Mesenteric fat pad (tissue), 1 donor: Measurements from ENCODE around the gene SLC35B2. TPM values are rescaled to one million over a fixed set of nuclear protein-coding genes. Genes with fewer than 3 reads are reported as not detected.

Experiments
- DNase-seq: peaks from one replicate; pipeline ENCODE4 v3.0.0-alpha.2; 2020; ENCODE audit warnings: low spot score
- long read RNA-seq: library from polyadenylated mRNA; unstranded; transcript quantifications from one replicate; pipeline ENCODE4 v2.0.0, GENCODE V29; 2020
- total RNA-seq: library from RNA; stranded (reverse); fragmentation: NEBNext Ultra II Directional; extraction: Animal tissue kit (Norgen Biotek cat#: 25700); gene quantifications from one replicate; pipeline ENCODE4 v1.2.1, GENCODE V29; 2021
- donor health status: DM: yes; HTN: yes; CAD: no.

SLC35B2 gene
- total RNA-seq, result 27.4 TPM
- long read RNA-seq, transcript SLC35B2-202 (4 exons, 2,043 nt), result major isoform, 182 of 196 reads
- long read RNA-seq, partial matches to known transcripts, result 0 of 196 reads
- long read RNA-seq, other reads (novel, unspliced or antisense), result 7 of 196 reads

- DNase-seq, result no peak
Measured at GRCh38 chr6:44257025-44257752, at the start of gene SLC35B2. SLC35B2 (minus strand) TSS chr6:44257528; CDS start chr6:44257410, 118 bp downstream.

- peak; percentile 57 for DNase-seq
Measured at GRCh38 chr6:44306710-44307109, 49.4 kb upstream of the SLC35B2 start.

GRCh38 chr6:44305200-44305725 is 47.9 kb upstream of the SLC35B2 start:
- peak; percentile 47 for DNase-seq

- DNase-seq, result no peak
Measured at GRCh38 chr6:44304282-44305199, 47.2 kb upstream of the SLC35B2 start.

GRCh38 chr6:44303842-44304241 is 46.5 kb upstream of the SLC35B2 start:
- no peak for DNase-seq

GRCh38 chr6:44302856-44303255 is 45.5 kb upstream of the SLC35B2 start:
- no peak for DNase-seq

GRCh38 chr6:44301782-44302564 is 44.6 kb upstream of the SLC35B2 start:
- no peak for DNase-seq

- DNase-seq, result no peak
Measured at GRCh38 chr6:44301106-44301505, 43.8 kb upstream of the SLC35B2 start.

GRCh38 chr6:44300292-44300823 is 43.0 kb upstream of the SLC35B2 start:
- DNase-seq, result no peak

GRCh38 chr6:44298864-44299263 is 41.5 kb upstream of the SLC35B2 start:
- no peak for DNase-seq

GRCh38 chr6:44298055-44298803 is 40.9 kb upstream of the SLC35B2 start:
- DNase-seq, result no peak

- DNase-seq, result no peak
Measured at GRCh38 chr6:44297063-44298038, 40.0 kb upstream of the SLC35B2 start.

- no peak for DNase-seq
Measured at GRCh38 chr6:44294832-44295791, 37.8 kb upstream of the SLC35B2 start.

GRCh38 chr6:44292661-44293365 is 35.5 kb upstream of the SLC35B2 start:
- no peak for DNase-seq

- DNase-seq, result no peak
Measured at GRCh38 chr6:44291841-44292240, 34.5 kb upstream of the SLC35B2 start.

GRCh38 chr6:44289726-44290260 is 32.5 kb upstream of the SLC35B2 start:
- DNase-seq, result no peak

GRCh38 chr6:44286747-44287146 is 29.4 kb upstream of the SLC35B2 start:
- DNase-seq, result no peak
